ENCODE measurements around the gene NFATC2. TPM values are rescaled to one million over a fixed set of nuclear protein-coding genes. Genes with fewer than 3 reads are reported as not detected.

NFATC2 gene
- total and polyA plus RNA-seq, 2 experiments from 2014 or later = 0.52 to 0.59 TPM

GRCh38 chr20:51545515-51545914 is 3.0 kb upstream of the NFATC2 start:
- peaks cover 3% of the 10 kb centered on the region; the same call in 1 of the 2 replicates for H3F3A ChIP-seq (replicated peaks; ENCODE audit: low read depth)
- DNase-seq (ENCODE audit: low spot score) (no peak), ATAC-seq (no peak)
- no peak overlapping the region for H3K27ac Mint-ChIP-seq
- no peak overlapping the region for H3K4me2 ChIP-seq
- H2AFZ ChIP-seq = no peak overlapping the region
- peaks cover 7% of the 10 kb centered on the region; the same call in 1 of the 2 replicates for H3K9me2 ChIP-seq (ENCODE audit: insufficient read depth)
- H3K79me2 ChIP-seq (replicated peaks; ENCODE audit: insufficient read depth) = no peaks in the 10 kb centered on the region
- H3K4me1 Mint-ChIP-seq = peaks cover 22% of the 10 kb centered on the region
- H3K27ac ChIP-seq (ENCODE audit: low read depth) = no peak overlapping the region
- H3K27me3 ChIP-seq (ENCODE audit: insufficient read depth) = peaks cover 62% of the 10 kb centered on the region
- H3K36me3 Mint-ChIP-seq (ENCODE audit: low read depth) = no peaks in the 10 kb centered on the region; the same call in 1 of the 3 replicates
- no peak overlapping the region for H3K4me3 ChIP-seq
- no peak overlapping the region for H3K4me3 Mint-ChIP-seq
- no peak for TF ChIP-seq ZNF331 (CRISPR knock-in tag; IDR thresholded peaks at IDR 0.05; ENCODE audit: low read depth)
- no peak for TF ChIP-seq NANOG (IDR thresholded peaks at IDR 0.05; ENCODE audit: borderline replicate concordance)
- TF ChIP-seq ZNF114 (CRISPR knock-in tag; IDR thresholded peaks at IDR 0.05) = no peak
- no peak for TF ChIP-seq CTCF (conservative IDR thresholded peaks at IDR 0.05; ENCODE audit: low read depth in 2 of 2)
- no peak for TF ChIP-seq REST (IDR thresholded peaks at IDR 0.05; ENCODE audit: unreplicated experiment)
- no peak for TF ChIP-seq POLR2AphosphoS5 (IDR thresholded peaks at IDR 0.05; ENCODE audit: low read depth)
- TF ChIP-seq JUNB (IDR thresholded peaks at IDR 0.05; ENCODE audit: unreplicated experiment) = no peak
- no peak for TF ChIP-seq ZNF462 (CRISPR knock-in tag; IDR thresholded peaks at IDR 0.05)
- peaks cover 3% of the 10 kb centered on the region; the same call in 1 of the 3 replicates for H3K9me3 Mint-ChIP-seq
- H3K4me1 ChIP-seq (ENCODE audit: insufficient read depth) = no peaks in the 10 kb centered on the region; the same call in 1 of the 2 replicates
- H3K27me3 Mint-ChIP-seq (ENCODE audit: insufficient read depth, low read depth, poor library complexity) = peaks cover 24% of the 10 kb centered on the region
- no peaks in the 10 kb centered on the region for H3K36me3 ChIP-seq (ENCODE audit: insufficient read depth)
- no peaks in the 10 kb centered on the region for H4K20me1 ChIP-seq (replicated peaks; ENCODE audit: insufficient read depth)
